ENCODE measurements around the gene SCNN1A.

Gene SCNN1A

GRCh38 chr12:6383572-6384498 lies 8.5 kb upstream of the SCNN1A start, which contains the start of gene LTBR:
Gene LTBR (plus strand): TSS chr12:6384162. CDS start chr12:6384359, 197 bp downstream.
- DNase-seq: peak; percentile 31

- no peak for DNase-seq
Observed at GRCh38 chr12:6382982-6383381, 7.6 kb upstream of the SCNN1A start.

GRCh38 chr12:6382371-6382770 lies 7.0 kb upstream of the SCNN1A start:
- DNase-seq: no peak

GRCh38 chr12:6380141-6381121 lies 5.1 kb upstream of the SCNN1A start:
- no peak for DNase-seq

GRCh38 chr12:6378709-6379472 lies 3.5 kb upstream of the SCNN1A start:
- no peak for DNase-seq

DNA sequence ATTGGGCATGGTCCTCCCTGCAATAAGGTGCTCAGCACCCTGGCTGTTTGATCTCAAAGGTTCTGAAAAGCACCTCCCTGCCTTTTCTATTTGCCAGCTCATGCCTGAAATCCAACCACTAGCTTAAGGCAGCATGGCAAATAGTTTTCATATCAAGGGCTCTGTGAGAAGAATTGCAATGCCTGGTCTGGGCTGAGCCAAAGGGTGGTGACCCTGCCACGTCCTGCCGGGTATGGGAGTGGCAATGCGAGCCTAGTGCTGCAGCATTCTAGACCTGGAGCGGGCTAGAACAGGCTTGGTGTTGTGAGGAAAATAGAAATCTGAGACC lies 2.3 kb upstream of the SCNN1A start:
- DNase-seq: no peak

DNA sequence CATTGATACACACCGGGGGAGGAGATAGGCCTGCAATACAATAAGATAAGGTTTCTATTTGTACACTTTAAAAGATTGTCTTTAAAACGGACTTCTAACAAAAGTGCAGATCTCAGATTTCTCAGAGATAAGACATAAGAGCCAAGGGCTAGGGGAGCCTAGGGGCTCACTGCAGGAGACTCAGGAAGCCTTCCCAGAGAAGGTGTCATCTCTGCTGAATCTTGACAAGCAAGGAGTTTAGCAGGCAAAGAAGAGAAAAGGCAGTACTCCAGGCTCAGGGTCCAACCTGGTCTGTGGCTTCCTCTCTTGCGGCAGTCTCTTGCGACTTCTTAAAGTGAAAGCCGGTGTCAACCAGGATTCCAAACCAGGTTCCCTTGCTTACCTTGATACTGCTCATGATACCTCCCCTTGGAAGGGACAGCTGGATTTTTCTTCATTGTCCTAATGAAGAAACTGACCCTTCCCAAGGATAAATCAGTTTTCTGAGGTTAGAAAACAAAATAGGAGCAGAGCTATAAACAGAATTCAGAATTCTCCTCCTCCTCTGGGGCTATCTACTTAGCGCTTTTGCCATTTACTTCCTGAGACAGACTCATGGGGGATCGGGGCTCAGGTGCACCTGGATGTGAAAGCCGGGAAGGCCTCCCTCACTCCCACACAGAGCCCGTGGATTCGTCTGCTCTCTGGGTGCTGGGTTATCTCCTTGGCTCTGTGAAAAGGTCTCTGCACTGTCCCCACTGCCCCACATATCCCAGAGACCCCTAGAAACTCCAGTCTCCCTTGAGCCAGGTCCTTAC lies 1.7 kb upstream of the SCNN1A start:
- no peak for DNase-seq

DNA sequence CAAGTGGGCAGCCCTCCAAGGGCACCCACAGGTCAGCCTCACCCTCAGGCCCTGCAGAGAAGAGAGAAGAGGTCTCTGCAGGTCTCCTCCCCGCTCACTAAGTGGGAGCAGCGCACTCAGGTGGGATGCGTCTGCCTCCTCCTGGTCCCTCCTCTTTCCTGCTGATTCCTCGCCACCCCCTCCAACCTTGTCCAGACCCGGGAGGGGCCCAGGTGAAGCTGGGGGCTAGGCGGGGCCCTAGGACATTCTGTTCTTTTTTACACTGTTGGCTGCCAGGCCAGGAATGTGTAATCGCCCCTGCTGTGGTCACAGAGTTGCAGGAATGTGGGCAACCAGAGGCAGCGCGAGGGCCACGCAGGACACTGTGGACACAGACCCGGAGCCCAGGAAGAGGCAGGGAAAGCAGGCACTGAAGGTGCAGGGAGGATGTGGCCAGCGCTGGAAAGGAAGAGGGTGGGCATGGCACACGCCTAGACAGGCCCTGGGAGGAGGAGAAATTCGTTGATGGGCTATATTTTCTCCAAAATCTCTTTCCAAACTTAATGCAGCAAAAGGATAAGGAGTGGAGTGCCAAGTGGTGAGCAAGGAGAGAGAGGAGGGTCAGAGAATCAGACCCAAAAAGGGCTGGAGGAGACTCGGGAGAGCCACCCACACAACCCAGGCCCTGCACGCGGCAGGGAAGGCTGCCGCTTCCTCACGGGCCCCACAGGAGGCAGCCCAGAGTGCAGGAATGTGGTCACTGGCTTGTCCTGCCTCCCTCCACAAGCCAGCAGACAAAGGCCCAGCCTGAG lies 911 bp upstream of the SCNN1A start:
- peak; percentile 28 for DNase-seq

GRCh38 chr12:6374786-6375160 lies 590 bp downstream of the SCNN1A start:
- no peak for DNase-seq

DNA sequence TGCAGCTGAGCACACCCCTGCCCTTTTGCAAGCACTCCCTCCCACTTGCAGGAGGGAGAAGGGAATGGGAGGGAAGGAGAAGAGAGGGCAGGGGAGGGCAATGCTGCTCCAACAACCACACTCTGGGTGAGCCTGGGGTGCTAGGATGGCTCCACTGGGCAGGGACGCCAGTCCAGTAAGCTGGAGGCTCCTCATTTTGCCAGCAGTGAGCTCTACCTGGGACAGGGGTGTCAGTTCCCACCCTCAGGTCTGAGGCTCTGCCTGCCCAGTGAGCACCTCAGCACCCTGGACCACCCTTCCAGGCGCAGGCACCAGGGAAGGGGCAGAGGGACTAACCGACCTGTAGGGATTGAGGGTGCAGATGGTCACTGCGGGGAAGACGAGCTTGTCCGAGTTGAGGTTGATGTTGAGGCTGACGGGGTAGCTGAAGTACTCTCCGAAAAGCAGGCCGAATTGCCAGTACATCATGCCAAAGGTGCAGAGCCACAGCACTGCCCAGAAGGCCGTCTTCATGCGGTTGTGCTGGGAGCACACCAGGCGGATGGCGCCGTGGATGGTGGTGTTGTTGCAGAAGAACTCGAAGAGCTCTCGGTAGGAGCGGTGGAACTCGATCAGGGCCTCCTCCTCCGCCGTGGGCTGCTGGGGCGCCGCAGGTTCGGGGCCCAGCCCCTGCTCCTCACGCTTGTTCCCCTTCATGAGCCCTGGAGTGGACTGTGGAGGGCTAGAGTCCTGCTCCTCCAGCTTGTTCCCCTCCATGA lies 1.2 kb downstream of the SCNN1A start:
- no peak for DNase-seq

DNA sequence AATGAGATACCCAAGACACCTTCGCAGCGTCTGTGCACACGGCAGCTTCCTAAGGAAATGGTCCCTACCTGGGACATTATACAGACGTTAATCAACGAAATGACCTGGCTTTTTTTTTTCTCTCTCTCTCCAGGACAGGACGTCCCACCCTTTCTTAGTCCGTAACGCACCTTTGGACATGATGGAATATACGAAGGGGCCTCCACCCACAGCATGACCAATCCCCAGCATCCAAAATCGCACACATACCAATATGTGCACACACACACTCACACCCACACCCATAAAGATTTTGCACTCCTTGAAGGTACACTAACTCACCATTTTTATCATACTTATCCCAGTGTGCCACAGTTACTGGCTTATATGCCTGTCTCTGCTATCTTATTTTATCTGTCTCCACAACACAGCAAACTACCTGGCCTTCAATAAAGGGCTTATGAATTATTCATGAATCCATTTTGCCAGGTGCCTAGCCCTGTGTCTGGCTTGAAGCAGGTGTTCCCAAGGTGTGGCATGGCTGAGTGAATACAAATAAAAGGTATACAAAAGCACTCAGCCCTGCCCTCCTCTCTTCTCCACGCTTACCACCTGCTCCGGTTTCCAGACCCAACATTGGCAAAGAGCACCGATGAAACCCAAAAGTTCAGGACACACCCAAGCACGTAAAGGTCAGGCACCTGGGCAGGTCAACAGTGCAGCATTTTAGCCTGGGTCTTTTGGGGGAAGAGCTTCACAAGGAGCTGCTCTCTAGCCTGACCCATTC lies 2.2 kb downstream of the SCNN1A start:
- no peak for DNase-seq

GRCh38 chr12:6372403-6373003 lies 2.9 kb downstream of the SCNN1A start:
- DNase-seq: no peak

GRCh38 chr12:6370994-6371754 lies 4.2 kb downstream of the SCNN1A start:
- DNase-seq: no peak

DNA sequence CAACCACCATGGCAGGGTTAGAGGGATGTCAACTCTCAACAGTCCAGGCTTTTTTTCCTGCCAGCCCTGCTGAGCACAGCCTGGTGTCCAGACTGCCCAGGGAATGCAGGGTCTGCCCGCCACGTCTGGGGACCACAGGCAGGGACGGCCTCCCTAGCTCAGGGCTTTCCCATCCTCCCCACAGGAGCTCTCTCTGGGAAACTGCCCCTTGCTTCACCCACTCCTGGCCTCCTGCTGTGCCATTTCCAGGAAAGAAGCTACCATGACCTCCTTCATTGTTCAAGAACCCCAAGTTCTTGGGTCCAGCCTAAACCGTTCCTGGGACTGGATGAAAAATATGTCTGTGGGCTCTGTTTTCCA lies 4.8 kb downstream of the SCNN1A start:
- DNase-seq: no peak

DNA sequence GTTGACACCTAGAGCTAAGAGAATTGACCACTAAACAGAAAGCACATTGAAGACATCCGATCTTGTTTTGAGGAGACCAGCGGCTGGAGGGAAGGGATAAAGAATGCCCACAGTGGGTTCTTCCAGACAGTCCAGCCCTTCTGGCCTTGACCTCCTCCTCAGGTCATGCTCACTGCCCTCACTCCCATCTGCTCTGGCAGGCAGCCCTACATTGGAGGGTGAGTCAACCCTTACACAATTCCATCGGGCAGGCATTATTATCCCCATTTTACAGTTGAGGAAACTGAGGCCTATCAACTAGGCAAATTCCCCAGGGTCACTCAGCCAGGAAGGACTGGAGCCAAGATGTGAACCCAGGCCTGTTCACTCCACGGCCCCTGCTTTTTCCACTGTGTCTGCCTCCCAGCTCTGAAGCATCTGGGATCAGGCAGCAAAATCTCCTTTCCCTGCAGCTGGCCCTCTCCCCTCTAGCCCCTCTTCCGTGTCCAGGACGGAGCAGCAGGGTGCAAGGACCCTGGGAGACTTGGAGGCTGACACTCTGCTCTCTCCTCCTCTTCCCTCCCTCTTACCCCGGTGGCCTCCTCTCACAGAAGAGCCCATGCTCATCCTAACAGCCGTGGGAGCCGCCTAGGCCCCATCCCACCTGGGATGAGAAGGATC lies 5.3 kb downstream of the SCNN1A start:
- no peak for DNase-seq

GRCh38 chr12:6368906-6369525 lies 6.3 kb downstream of the SCNN1A start:
- DNase-seq: no peak

Measured in activated CD4-positive, alpha-beta T cell treated with anti-CD3 and anti-CD28 coated beads for 48 hours (primary cell).